Smooth muscle cell (in vitro differentiated cells): Measurements from ENCODE around the gene MMP12. TPM values are rescaled to one million over a fixed set of nuclear protein-coding genes. Genes with fewer than 3 reads are reported as not detected.

Experiments used
- DNase-seq: peaks from one replicate; lab custom pipeline; 2025; ENCODE audit not compliant: unreplicated experiment; lab: John Stamatoyannopoulos, UW
- H2AFZ ChIP-seq: fragments of 200-600 bp; sonication (generic); 2 replicates; pipeline ENCODE4 v1.6.0; 2016; ENCODE audit warnings: antibody characterized with exemption, low read depth, mild to moderate bottlenecking
- H3F3A ChIP-seq: fragments of 200-600 bp; sonication (generic); 2 replicates; pipeline ENCODE4 v1.6.0; 2017; ENCODE audit warnings: antibody characterized with exemption, low read depth
- H3K27ac ChIP-seq: fragments of 200-600 bp; sonication (generic); 2 replicates; pipeline ENCODE4 v1.5.1; 2016; ENCODE audit warnings: low read depth, mild to moderate bottlenecking
- H3K27me3 ChIP-seq: fragments of 200-600 bp; sonication (generic); 2 replicates; pipeline ENCODE4 v1.6.1; 2016; ENCODE audit warnings: low read depth, mild to moderate bottlenecking
- H3K36me3 ChIP-seq: fragments of 200-600 bp; sonication (generic); 2 replicates; pipeline ENCODE4 v1.5.1; 2016; ENCODE audit warnings: low read depth
- H3K4me1 ChIP-seq: fragments of 200-600 bp; sonication (generic); 2 replicates; pipeline ENCODE4 v1.5.1; 2016; ENCODE audit warnings: low read depth
- H3K4me2 ChIP-seq: fragments of 200-600 bp; sonication (generic); 2 replicates; pipeline ENCODE4 v1.6.0; 2016; ENCODE audit warnings: mild to moderate bottlenecking
- H3K4me3 ChIP-seq: fragments of 200-600 bp; sonication (generic); 2 replicates; pipeline ENCODE4 v1.5.1; 2016; ENCODE audit warnings: mild to moderate bottlenecking
- H3K79me2 ChIP-seq: fragments of 200-600 bp; sonication (generic); 2 replicates; pipeline ENCODE4 v1.6.0; 2016; ENCODE audit warnings: low read depth, mild to moderate bottlenecking
- H3K9ac ChIP-seq: fragments of 200-600 bp; sonication (generic); 2 replicates; pipeline ENCODE4 v1.6.0; 2016; ENCODE audit warnings: low read depth
- H3K9me3 ChIP-seq: fragments of 200-600 bp; sonication (generic); replicated peaks from 2 replicates; pipeline ENCODE4 v1.5.1; 2016; ENCODE audit warnings: low read depth
- H4K20me1 ChIP-seq: fragments of 200-600 bp; sonication (generic); 2 replicates; pipeline ENCODE4 v1.6.0; 2016; ENCODE audit warnings: low read depth
- WGBS: methylation state at CpG from one replicate; pipeline ENCODE4 v1.1.7; 2016; ENCODE audit warnings: low lambda C conversion rate; 5-methylcytosine and 5-hydroxymethylcytosine counted together
- polyA plus RNA-seq: library from polyadenylated mRNA; unstranded; fragments of >200 nt; fragmentation: Nextera tagmentation; extraction: Ambion mirVana; gene quantifications from 2 replicates; pipeline ENCODE4 v1.2.1, GENCODE V29; 2016
- total RNA-seq: library from RNA; depleted of rRNA; stranded (reverse); fragments of >200 nt; gene quantifications from 2 replicates; pipeline ENCODE4 v1.2.3, GENCODE V29; 2014
- TF ChIP-seq, protein P1 (sequence below): fragments of 200-600 bp; sonication (generic); IDR thresholded peaks from 2 replicates; pipeline ENCODE4 v1.5.1; 2017; ENCODE audit warnings: borderline replicate concordance, mild to moderate bottlenecking, antibody characterized with exemption; ENCODE audit not compliant: insufficient read depth, poor library complexity, severe bottlenecking

Gene MMP12
- total and polyA plus RNA-seq, 2 experiments from 2014 or later: 0.62 to 10.7 TPM

- Histone ChIP-seq H3K36me3 (no peaks in the 10 kb centered on the region), H2AFZ (no peak overlapping the region), H4K20me1 (no peaks in the 10 kb centered on the region), H3K9ac (peak overlapping the region; percentile 9), H3K4me3 (no peak overlapping the region), H3K4me2 (no peak overlapping the region), H3K9me3 (no peaks in the 10 kb centered on the region), H3K4me1 (no peaks in the 10 kb centered on the region), H3K79me2 (no peaks in the 10 kb centered on the region), H3K27ac (peak overlapping the region; percentile 78), H3F3A (no peaks in the 10 kb centered on the region), H3K27me3 (no peaks in the 10 kb centered on the region)
- DNase-seq: no peak
- WGBS: 60% methylated on average over 2 of the region's 2 CpGs
- TF ChIP-seq, protein P1, sequence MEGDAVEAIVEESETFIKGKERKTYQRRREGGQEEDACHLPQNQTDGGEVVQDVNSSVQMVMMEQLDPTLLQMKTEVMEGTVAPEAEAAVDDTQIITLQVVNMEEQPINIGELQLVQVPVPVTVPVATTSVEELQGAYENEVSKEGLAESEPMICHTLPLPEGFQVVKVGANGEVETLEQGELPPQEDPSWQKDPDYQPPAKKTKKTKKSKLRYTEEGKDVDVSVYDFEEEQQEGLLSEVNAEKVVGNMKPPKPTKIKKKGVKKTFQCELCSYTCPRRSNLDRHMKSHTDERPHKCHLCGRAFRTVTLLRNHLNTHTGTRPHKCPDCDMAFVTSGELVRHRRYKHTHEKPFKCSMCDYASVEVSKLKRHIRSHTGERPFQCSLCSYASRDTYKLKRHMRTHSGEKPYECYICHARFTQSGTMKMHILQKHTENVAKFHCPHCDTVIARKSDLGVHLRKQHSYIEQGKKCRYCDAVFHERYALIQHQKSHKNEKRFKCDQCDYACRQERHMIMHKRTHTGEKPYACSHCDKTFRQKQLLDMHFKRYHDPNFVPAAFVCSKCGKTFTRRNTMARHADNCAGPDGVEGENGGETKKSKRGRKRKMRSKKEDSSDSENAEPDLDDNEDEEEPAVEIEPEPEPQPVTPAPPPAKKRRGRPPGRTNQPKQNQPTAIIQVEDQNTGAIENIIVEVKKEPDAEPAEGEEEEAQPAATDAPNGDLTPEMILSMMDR: no peak
Measured at GRCh38 chr11:102900346-102900745, 25.6 kb upstream of the MMP12 start.

DNA sequence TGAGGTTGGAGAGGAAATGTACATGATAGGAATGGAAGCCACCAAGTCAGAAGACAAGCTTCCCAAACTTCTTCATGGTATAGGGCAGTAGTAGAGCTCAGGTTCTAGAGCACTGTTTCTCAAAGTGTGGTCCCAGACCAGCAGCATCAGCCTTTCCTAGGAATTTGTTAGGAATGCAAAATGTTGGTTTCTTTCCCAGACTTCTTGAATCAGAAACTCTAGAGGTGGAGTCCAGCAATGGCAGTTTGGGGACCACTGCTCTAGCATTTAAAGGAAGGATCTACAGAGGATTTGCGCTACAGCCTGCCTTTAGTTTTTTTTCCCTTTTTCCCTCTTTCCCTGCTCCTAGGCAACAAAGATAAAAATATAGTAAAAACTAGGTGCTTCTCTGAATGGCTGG is 17.0 kb upstream of the MMP12 start:
- Histone ChIP-seq H3K36me3 (no peaks in the 10 kb centered on the region), H3K9me3 (no peaks in the 10 kb centered on the region), H3K79me2 (no peaks in the 10 kb centered on the region), H3K4me2 (no peak overlapping the region), H3K9ac (no peak overlapping the region), H3K4me3 (no peak overlapping the region), H2AFZ (no peak overlapping the region), H3K4me1 (no peaks in the 10 kb centered on the region), H3K27ac (no peak overlapping the region), H3F3A (no peaks in the 10 kb centered on the region), H3K27me3 (no peaks in the 10 kb centered on the region), H4K20me1 (no peaks in the 10 kb centered on the region)
- TF ChIP-seq, protein P1: no peak
- WGBS: 96% methylated on average over 1 of the region's 1 CpG
- no peak for DNase-seq

DNA sequence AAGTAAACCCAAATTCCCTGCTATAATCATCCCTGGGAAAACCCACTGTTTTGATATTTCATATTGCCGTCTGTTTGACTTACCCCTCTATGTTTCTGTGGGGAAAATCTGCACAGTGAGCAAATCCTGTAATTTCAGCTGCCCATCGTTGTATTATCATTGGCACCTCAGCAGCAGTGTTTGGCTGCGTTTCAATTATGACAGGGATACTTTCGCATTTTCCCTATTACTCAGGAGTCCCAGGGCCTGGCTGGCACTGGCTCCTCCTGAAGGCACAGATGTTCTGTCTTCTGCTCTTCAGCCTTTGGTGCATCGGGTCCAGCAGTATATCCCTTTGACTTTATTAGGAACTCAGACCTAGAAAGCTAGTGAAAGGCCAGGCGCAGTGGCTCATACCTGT is 12.2 kb upstream of the MMP12 start:
- Histone ChIP-seq H4K20me1 (no peaks in the 10 kb centered on the region), H3K27ac (no peak overlapping the region), H3K36me3 (no peaks in the 10 kb centered on the region), H3K79me2 (no peaks in the 10 kb centered on the region), H3K4me3 (no peak overlapping the region), H3K4me1 (no peaks in the 10 kb centered on the region), H3F3A (no peaks in the 10 kb centered on the region), H2AFZ (no peak overlapping the region), H3K4me2 (no peak overlapping the region), H3K9me3 (no peaks in the 10 kb centered on the region), H3K9ac (no peak overlapping the region), H3K27me3 (no peaks in the 10 kb centered on the region)
- WGBS: 94% methylated on average over 6 of the region's 6 CpGs
- DNase-seq: no peak
- TF ChIP-seq, protein P1: no peak

DNA sequence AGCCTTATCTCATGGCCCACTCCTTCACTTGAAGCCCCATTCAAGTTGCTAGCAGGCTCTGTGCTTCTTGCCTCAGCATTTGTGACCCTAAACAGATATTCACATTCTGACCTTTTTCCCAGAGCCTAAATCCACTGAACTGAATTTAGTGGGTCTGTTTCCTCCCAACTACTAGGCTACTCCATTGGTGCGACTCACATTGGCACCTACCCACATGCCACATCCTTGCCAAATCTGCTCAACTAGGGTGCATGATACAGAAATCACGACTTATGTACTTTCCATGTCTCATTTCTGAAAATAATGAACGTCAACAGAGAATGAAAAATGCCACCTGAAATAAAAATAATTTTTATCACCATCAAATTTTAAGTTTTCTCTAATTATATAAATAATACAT is 8.4 kb upstream of the MMP12 start:
- no peak overlapping the region for H3K4me2 ChIP-seq
- H3K4me1 ChIP-seq: no peaks in the 10 kb centered on the region
- no peak overlapping the region for H2AFZ ChIP-seq
- H3K27me3 ChIP-seq: no peaks in the 10 kb centered on the region
- H3K9ac ChIP-seq: no peak overlapping the region
- TF ChIP-seq, protein P1: no peak
- 84% methylated on average over 3 of the region's 3 CpGs for WGBS
- no peaks in the 10 kb centered on the region for H3K79me2 ChIP-seq
- H4K20me1 ChIP-seq: no peaks in the 10 kb centered on the region
- H3K9me3 ChIP-seq: no peaks in the 10 kb centered on the region
- no peak overlapping the region for H3K27ac ChIP-seq
- H3F3A ChIP-seq: no peaks in the 10 kb centered on the region
- H3K4me3 ChIP-seq: no peak overlapping the region
- H3K36me3 ChIP-seq: no peaks in the 10 kb centered on the region
- no peak for DNase-seq
